MM.1S (cell line): ENCODE results near the gene TEAD4.

Experiments used
- EZH2 ChIP-seq: fragments of 300-600 bp; sonication (generic); optimal IDR thresholded peaks from 2 replicates; pipeline ENCODE3; 2017; ENCODE audit warnings: low read depth, mild to moderate bottlenecking, antibody characterized with exemption, low read length, mixed read lengths
- EZH2phosphoT487 ChIP-seq: fragments of 300-600 bp; sonication (generic); IDR thresholded peaks from 2 replicates; pipeline ENCODE4 v1.6.1; 2018; ENCODE audit warnings: antibody characterized with exemption, low read length
- TF ChIP-seq, protein P1 (sequence below): fragments of 300-600 bp; sonication (generic); IDR thresholded peaks from 2 replicates; pipeline ENCODE4 v1.5.1; 2016; ENCODE audit warnings: antibody characterized with exemption, low read length, mixed read lengths

DNA sequence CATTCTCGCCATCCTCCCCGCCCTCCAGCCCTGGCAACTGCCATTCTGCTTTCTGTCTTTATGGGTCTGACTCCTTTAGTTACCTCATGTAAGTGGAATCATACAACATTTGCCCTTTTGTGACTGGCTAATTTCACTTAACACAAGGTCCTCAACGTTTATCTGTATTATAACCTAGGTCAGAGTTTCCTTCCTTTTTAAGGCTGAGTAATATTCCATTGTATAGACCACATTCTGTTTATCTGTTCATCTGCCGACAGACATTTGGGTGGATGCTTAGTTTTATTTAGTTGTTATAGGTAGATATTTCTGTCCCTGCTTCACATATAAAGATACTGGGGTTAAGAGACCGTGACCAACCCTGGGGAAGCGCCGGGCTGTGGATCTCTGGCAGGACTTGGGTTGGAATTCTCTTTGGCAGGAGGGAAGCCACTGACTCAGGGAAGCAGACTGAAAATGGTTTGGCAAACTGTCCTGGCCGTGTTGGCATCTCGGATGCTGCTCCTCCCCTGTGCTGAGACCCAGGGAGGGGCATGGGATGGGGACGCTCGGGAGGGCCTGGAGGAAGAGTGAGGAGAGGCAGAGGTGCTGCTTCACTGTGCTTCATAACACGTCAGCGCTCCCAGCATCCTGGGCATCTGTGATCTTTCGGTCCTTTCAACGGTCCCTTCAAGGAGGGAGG lies 38.9 kb downstream of the TEAD4 start:
- TF ChIP-seq, protein P1, sequence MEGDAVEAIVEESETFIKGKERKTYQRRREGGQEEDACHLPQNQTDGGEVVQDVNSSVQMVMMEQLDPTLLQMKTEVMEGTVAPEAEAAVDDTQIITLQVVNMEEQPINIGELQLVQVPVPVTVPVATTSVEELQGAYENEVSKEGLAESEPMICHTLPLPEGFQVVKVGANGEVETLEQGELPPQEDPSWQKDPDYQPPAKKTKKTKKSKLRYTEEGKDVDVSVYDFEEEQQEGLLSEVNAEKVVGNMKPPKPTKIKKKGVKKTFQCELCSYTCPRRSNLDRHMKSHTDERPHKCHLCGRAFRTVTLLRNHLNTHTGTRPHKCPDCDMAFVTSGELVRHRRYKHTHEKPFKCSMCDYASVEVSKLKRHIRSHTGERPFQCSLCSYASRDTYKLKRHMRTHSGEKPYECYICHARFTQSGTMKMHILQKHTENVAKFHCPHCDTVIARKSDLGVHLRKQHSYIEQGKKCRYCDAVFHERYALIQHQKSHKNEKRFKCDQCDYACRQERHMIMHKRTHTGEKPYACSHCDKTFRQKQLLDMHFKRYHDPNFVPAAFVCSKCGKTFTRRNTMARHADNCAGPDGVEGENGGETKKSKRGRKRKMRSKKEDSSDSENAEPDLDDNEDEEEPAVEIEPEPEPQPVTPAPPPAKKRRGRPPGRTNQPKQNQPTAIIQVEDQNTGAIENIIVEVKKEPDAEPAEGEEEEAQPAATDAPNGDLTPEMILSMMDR, result no peak
- TF ChIP-seq EZH2phosphoT487, result no peak
- TF ChIP-seq EZH2, result no peak
